Sciatic nerve (tissue), 2 donors: Measurements from ENCODE around the gene SORCS2. TPM values are rescaled to one million over a fixed set of nuclear protein-coding genes. Genes with fewer than 3 reads are reported as not detected.

Source experiments
- ATAC-seq: fragments of 200-7000 bp; cut with Tn5 transposase; one replicate; pipeline ENCODE4 v1.9.1; 2020; ENCODE audit warnings: mild to moderate bottlenecking, moderate library complexity
- DNase-seq: peaks from one replicate; pipeline ENCODE4 v3.0.0-alpha.2; 2020; ENCODE audit warnings: low spot score
- intact Hi-C: fragments of 100-400 bp; cut with DNase I; formaldehyde crosslinking; loops from one replicate; pipeline ENCODE4 v1.14.2; 2022
- total RNA-seq: library from RNA; stranded (reverse); fragmentation: NEBNext Ultra II Directional; extraction: Animal tissue kit (Norgen Biotek cat#: 25700); gene quantifications from one replicate; pipeline ENCODE4 v1.2.1, GENCODE V29; 2021
- donor health status: DM: no; HTN: no; CAD: no.
- donor health status: DM: no; HTN: no; CAD: no.

The SORCS2 gene
- total RNA-seq, 1 donor from 2014 or later: 52.5 TPM

DNA sequence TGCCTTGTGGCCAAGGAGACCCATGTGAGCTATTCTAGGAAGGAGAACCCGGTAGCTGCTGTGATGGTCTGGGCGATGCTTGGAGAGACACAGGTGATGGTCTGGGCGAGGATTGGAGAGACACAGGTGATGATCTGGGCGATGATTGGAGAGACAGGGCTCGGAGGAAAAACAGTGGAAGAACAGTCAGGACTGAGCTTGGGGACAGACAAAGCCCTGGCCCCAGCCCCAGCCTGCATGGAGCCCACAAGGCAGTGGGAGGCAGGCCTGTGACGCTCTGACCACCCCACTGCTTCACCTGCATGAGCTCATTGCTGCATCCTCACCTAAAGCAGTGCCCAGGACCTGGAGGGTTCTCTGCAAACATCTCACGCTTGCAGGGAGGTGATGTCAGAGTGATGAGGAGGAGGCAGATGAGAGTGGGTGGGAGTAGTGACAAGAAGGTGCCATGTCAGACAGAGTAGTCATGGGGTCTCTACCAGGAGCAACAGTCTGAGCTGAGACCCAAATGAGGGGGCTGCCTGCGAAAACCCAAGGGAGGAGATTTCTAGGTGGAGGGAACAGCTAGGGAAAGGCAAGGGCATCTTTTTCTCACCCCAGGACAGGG is 278.3 kb downstream of the SORCS2 start:
- ATAC-seq: no peak
- no peak for DNase-seq
- intact Hi-C loops: no loop called here

- no peak for DNase-seq
- ATAC-seq: peak; percentile 27
Observed at GRCh38 chr4:7472442-7473013, 280.2 kb downstream of the SORCS2 start.

GRCh38 chr4:7473081-7473480 is 280.7 kb downstream of the SORCS2 start:
- ATAC-seq (no peak), DNase-seq (no peak)
- intact Hi-C loops: no loop called here

More at GRCh38 chr4:7472442-7473013, 280.2 kb downstream of the SORCS2 start:
- intact Hi-C loops: no loop called here

DNA sequence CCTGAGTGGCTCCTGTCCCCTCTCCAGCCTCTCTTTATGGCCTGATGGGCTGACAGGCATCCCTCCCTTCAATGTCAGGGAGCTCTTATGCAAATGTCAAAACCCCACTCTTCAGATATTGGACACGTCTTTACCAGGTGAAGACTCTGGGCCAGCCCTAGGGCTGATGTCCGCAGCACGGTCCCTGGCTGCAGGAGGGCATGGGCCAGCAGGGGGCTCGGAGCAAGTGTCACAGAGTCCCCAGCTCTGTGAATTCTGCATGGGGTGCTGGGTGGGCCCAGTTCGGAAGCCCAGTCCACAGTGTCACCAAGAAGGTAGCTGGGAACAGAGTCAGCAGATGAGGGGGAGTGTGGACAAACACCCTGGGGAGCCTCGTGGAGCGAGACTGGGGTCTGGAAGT is 282.0 kb downstream of the SORCS2 start:
- no peak for ATAC-seq
- no peak for DNase-seq
- intact Hi-C loops: no loop called here

GRCh38 chr4:7475207-7475606 is 282.9 kb downstream of the SORCS2 start:
- ATAC-seq (no peak), DNase-seq (no peak)
- intact Hi-C loops: no loop called here

DNA sequence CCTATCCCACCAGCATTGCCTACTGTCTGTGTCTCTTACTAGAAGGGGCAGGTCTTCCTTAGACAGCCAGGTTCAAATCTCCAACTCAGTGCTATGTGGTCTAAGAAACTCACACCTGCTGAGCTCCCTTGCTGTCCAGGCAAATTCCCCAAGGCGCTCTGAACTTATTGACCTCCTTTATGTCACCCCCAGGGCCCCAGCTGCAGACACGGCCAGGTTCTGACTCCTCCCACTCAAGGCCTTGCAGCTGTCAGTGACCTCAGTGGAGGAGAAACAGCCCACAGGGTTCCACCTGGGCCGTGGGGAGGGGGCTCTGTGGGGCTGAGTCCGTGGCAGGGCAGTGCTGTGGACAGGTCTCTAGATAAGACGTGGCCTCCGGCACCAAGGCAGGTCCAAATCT is 284.5 kb downstream of the SORCS2 start:
- ATAC-seq (no peak), DNase-seq (no peak)
- intact Hi-C loops: no loop called here

GRCh38 chr4:7477695-7478094 is 285.4 kb downstream of the SORCS2 start:
- DNase-seq (no peak), ATAC-seq (no peak)
- intact Hi-C loops: no loop called here

GRCh38 chr4:7478665-7479064 is 286.3 kb downstream of the SORCS2 start:
- no peak for ATAC-seq
- no peak for DNase-seq
- intact Hi-C loops: no loop called here

DNA sequence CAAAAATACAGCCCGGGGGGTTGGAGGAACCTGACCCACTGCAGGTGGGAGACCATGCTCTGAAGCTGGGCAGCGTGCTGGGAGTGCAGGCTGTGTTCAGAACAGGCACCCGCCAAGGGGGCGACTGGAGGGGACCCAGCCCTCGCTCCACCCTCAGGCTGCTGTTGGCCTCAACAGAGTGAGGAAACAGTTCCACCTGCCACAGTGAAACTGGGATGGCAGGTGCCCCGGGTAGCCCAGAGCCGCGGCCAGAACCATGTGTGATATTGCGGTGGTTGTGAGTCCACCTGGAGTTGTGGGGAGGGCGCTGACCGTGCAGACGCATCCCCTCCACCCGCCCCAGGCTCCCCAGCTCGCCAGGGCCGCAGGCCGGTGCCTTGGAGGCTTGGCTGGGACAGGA is 288.1 kb downstream of the SORCS2 start:
- intact Hi-C loops: no loop called here
- ATAC-seq (no peak), DNase-seq (no peak)

GRCh38 chr4:7481227-7481626 is 288.9 kb downstream of the SORCS2 start:
- DNase-seq (no peak), ATAC-seq (no peak)
- intact Hi-C loops: no loop called here

- ATAC-seq: no peak
- intact Hi-C loops: no loop called here
- DNase-seq: no peak
Observed at GRCh38 chr4:7485096-7485495, 292.8 kb downstream of the SORCS2 start.

- intact Hi-C loops: no loop called here
- DNase-seq (no peak), ATAC-seq (peak; percentile 6)
Observed at GRCh38 chr4:7486101-7486500, 293.8 kb downstream of the SORCS2 start.

DNA sequence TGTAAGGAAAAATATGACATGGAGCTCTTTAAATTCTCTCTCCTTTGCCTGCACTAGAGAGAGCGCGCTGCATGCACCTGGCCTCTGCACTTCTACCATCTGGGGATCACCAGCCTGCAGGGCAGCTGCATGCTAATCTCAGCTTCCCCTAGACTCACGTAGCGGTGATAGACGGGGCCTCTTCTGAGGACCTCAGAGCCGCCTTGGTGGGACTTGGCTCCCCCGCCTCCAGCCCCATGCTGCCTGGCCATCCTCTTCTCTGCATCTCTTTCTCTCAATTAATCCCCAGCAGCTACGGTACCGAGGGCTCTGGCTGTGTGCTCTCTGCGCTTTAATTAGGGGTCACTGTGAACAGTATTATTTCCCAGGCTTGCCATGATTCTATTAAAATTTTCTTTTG is 295.2 kb downstream of the SORCS2 start:
- intact Hi-C loops: no loop called here
- DNase-seq (no peak), ATAC-seq (no peak)

DNA sequence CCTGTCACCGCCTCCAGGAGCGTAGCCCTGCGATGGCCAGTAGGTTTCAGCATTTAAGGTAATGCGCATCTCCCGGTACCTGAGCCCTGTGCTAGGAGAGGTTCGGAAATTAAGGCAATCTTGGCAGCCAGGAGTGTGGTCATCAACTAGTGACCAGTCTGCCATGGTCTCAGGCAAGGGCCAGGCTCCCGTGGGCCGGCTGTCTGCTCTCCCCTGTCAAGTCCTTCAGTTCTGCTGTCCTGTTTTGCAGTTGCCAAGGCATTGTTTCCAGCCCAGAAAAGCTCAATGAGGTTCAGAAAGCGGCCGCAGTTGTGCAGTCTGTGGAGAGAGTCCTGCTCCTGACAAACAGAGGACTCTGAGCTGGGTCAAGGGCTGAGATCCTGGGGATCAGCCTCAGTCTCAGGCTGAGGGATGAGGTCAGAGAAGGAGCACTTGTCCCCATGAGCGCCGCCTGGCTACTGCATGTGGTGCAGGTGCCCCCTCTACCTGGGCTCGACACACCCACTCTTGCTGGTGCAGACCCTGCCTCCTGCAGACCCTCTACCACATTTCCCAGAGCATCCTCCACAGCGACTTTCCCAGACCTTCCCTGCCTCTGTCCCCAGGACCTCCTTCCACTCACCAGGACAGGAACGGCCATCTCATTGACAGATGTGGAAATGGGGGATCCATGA is 295.8 kb downstream of the SORCS2 start:
- ATAC-seq (no peak), DNase-seq (no peak)
- intact Hi-C loops: no loop called here

- no peak for DNase-seq
- intact Hi-C loops: no loop called here
- no peak for ATAC-seq
Observed at GRCh38 chr4:7491915-7492314, 299.6 kb downstream of the SORCS2 start.

- no peak for DNase-seq
- intact Hi-C loops: no loop called here
- peak; percentile 10 for ATAC-seq
Observed at GRCh38 chr4:7498446-7499200, 306.3 kb downstream of the SORCS2 start.

GRCh38 chr4:7499661-7500060 is 307.3 kb downstream of the SORCS2 start:
- DNase-seq (no peak), ATAC-seq (no peak)
- intact Hi-C loops: no loop called here

- ATAC-seq: peak; percentile 51
- no peak for DNase-seq
Observed at GRCh38 chr4:7500404-7500803, 308.1 kb downstream of the SORCS2 start.

DNA sequence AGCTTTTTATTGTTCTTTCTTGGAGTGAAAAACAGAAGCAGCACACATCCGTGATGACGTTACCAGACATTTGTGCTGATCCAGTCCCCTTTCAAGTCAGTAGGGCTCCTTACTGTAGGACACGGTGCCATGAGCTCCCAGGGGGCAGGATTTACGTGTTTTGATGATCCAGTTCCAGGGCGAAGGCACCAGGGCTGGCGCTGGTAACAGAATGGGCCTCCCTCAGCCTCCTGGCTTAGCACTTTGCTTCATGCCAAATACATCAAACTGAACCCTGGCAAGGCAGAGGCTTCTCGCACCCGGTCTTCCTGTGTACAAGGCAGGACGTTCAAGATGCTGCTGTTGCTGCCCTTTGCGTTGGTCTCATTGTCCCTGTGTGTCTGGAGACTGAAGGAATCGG is 309.0 kb downstream of the SORCS2 start:
- intact Hi-C loops: no loop called here
- ATAC-seq (no peak), DNase-seq (no peak)

More at GRCh38 chr4:7500404-7500803, 308.1 kb downstream of the SORCS2 start:
- intact Hi-C loops: no loop called here

GRCh38 chr4:7501873-7502272 is 309.5 kb downstream of the SORCS2 start:
- ATAC-seq (no peak), DNase-seq (no peak)
- intact Hi-C loops: no loop called here
